Hepatocyte (in vitro differentiated cells): Measurements from ENCODE around the gene DPP9.

Experiments
- EZH2 ChIP-seq: fragments of 200-600 bp; sonication (generic); IDR thresholded peaks from 2 replicates; pipeline ENCODE4 v1.6.1; 2016; ENCODE audit warnings: antibody characterized with exemption, mild to moderate bottlenecking, borderline replicate concordance
- EZH2phosphoT487 ChIP-seq: fragments of 200-600 bp; sonication (generic); IDR thresholded peaks from one replicate; pipeline ENCODE4 v1.6.1; 2018; ENCODE audit warnings: antibody characterized with exemption, mild to moderate bottlenecking, low read depth, moderate library complexity; ENCODE audit not compliant: unreplicated experiment, severe bottlenecking
- TF ChIP-seq, protein P1 (sequence below): fragments of 200-600 bp; sonication (generic); IDR thresholded peaks from 2 replicates; pipeline ENCODE4 v1.5.1; 2016; ENCODE audit warnings: antibody characterized with exemption, mild to moderate bottlenecking; ENCODE audit not compliant: poor library complexity

DNA sequence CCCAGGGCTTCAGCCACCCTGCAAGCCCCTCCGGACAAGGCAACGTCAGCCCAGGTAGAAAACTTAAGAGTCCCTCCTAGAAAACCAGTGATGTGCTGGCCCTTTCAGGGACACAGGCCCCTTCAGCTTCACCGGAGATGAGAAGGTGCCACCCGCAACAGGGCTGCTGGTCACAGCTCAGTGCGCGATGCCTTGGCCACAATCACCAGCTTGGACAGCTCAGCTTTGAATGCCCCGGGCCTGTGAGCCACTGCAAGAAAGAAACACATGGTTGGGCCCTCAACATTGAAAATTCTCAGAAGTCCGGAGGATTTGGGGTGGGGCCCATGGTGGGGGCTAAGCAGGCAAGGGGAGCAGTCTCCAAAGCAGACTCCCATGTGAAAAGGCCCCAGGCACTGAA, 65.8 kb downstream of the DPP9 start:
- TF ChIP-seq, protein P1, sequence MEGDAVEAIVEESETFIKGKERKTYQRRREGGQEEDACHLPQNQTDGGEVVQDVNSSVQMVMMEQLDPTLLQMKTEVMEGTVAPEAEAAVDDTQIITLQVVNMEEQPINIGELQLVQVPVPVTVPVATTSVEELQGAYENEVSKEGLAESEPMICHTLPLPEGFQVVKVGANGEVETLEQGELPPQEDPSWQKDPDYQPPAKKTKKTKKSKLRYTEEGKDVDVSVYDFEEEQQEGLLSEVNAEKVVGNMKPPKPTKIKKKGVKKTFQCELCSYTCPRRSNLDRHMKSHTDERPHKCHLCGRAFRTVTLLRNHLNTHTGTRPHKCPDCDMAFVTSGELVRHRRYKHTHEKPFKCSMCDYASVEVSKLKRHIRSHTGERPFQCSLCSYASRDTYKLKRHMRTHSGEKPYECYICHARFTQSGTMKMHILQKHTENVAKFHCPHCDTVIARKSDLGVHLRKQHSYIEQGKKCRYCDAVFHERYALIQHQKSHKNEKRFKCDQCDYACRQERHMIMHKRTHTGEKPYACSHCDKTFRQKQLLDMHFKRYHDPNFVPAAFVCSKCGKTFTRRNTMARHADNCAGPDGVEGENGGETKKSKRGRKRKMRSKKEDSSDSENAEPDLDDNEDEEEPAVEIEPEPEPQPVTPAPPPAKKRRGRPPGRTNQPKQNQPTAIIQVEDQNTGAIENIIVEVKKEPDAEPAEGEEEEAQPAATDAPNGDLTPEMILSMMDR, result no peak
- TF ChIP-seq EZH2 (no peak), EZH2phosphoT487 (no peak)
